PC-3 (cell line): ENCODE results near the gene CCDC197. TPM values are rescaled to one million over a fixed set of nuclear protein-coding genes. Genes with fewer than 3 reads are reported as not detected.

Source experiments
- ATAC-seq: fragments of 200-7000 bp; cut with Tn5 transposase; 2 replicates; pipeline ENCODE4 v1.9.1; 2020; ENCODE audit warnings: mild to moderate bottlenecking, moderate library complexity
- BruUV-seq: library from RNA; stranded (reverse); fragments of 400-500 nt; replicated peaks from 2 replicates; lab custom pipeline; 2021; lab: Mats Ljungman, UMichigan
- CTCF ChIA-PET: fragments of 300-600 bp; sonication (Branson Sonifier 250); formaldehyde crosslinking; loops from one replicate; lab custom pipeline; 2022; ENCODE audit warnings: antibody characterized with exemption; lab: Charles Lee
- POLR2A ChIA-PET: fragments of 300-600 bp; sonication (Branson Sonifier 250); formaldehyde crosslinking; loops from one replicate; lab custom pipeline; 2022; ENCODE audit warnings: antibody characterized with exemption; ENCODE audit not compliant: unreplicated experiment; lab: Charles Lee
- DNase-seq: peaks from one replicate; pipeline ENCODE4 v3.0.0-alpha.2; 2015
- H2AFZ ChIP-seq: fragments of 300-600 bp; sonication (generic); 2 replicates; pipeline ENCODE4 v1.6.0; 2016; ENCODE audit warnings: antibody characterized with exemption, low read length
- H3F3A ChIP-seq: fragments of 300-600 bp; sonication (generic); one replicate; pipeline ENCODE4 v1.6.0; 2017; ENCODE audit warnings: antibody characterized with exemption, low read length, control low read depth, mild to moderate bottlenecking; ENCODE audit not compliant: unreplicated experiment
- H3K27ac ChIP-seq: fragments of 300-600 bp; sonication (generic); 2 replicates; pipeline ENCODE4 v1.5.1; 2016; ENCODE audit warnings: mild to moderate bottlenecking, low read length
- H3K27me3 ChIP-seq: fragments of 300-600 bp; sonication (generic); 2 replicates; pipeline ENCODE4 v1.6.1; 2016; ENCODE audit warnings: low read length, mixed read lengths
- H3K36me3 ChIP-seq: fragments of 300-600 bp; sonication (generic); 2 replicates; pipeline ENCODE4 v1.6.1; 2016; ENCODE audit warnings: low read depth, mixed run types, low read length, mixed read lengths
- H3K4me1 ChIP-seq: fragments of 300-600 bp; sonication (generic); 2 replicates; pipeline ENCODE4 v1.5.1; 2016; ENCODE audit warnings: low read length; ENCODE audit not compliant: insufficient read depth
- H3K4me2 ChIP-seq: fragments of 300-600 bp; sonication (generic); 2 replicates; pipeline ENCODE4 v1.6.0; 2016; ENCODE audit warnings: low read length
- H3K4me3 ChIP-seq: fragments of 300-600 bp; sonication (generic); 2 replicates; pipeline ENCODE4 v1.5.1; 2016; ENCODE audit warnings: mild to moderate bottlenecking, low read length, mixed read lengths
- H3K79me2 ChIP-seq: fragments of 300-600 bp; sonication (generic); 2 replicates; pipeline ENCODE4 v1.6.1; 2017; ENCODE audit warnings: low read length, mixed read lengths
- H3K9ac ChIP-seq: fragments of 300-600 bp; sonication (generic); 2 replicates; pipeline ENCODE4 v1.6.0; 2016; ENCODE audit warnings: mild to moderate bottlenecking, low read length
- H3K9me2 ChIP-seq: fragments of 300-600 bp; sonication (generic); replicated peaks from 2 replicates; pipeline ENCODE4 v1.6.1; 2016; ENCODE audit warnings: mixed run types, low read length, mixed read lengths
- H3K9me3 ChIP-seq: fragments of 300-600 bp; sonication (generic); 2 replicates; pipeline ENCODE4 v1.6.1; 2016; ENCODE audit warnings: low read length, mixed read lengths
- H4K20me1 ChIP-seq: fragments of 300-600 bp; sonication (generic); 2 replicates; pipeline ENCODE4 v1.6.1; 2016; ENCODE audit warnings: low read length, mixed read lengths
- CTCF ChIP-seq: fragments of 300-600 bp; sonication (generic); conservative IDR thresholded peaks from 2 replicates; pipeline ENCODE4 v1.5.1; 2017; ENCODE audit warnings: antibody characterized with exemption, low read depth, mild to moderate bottlenecking, low read length
- EZH2 ChIP-seq: fragments of 300-600 bp; sonication (generic); IDR thresholded peaks from one replicate; pipeline ENCODE4 v1.6.1; 2017; ENCODE audit warnings: antibody characterized with exemption, mild to moderate bottlenecking, low read length; ENCODE audit not compliant: unreplicated experiment
- EZH2phosphoT487 ChIP-seq: fragments of 300-600 bp; sonication (generic); IDR thresholded peaks from 2 replicates; pipeline ENCODE4 v1.6.1; 2018; ENCODE audit warnings: mild to moderate bottlenecking, antibody characterized with exemption, low read length, borderline replicate concordance
- intact Hi-C: fragments of 100-400 bp; cut with micrococcal nuclease; formaldehyde crosslinking; loops from 2 replicates; pipeline ENCODE4 v1.9.0; 2023
- total RNA-seq: library from RNA; depleted of rRNA; stranded (reverse); fragments of >200 nt; gene quantifications from 2 replicates; pipeline ENCODE4 v1.2.3, GENCODE V29; 2014

Gene CCDC197
- total RNA-seq, 1 experiment from 2014 or later: not detected

- Histone ChIP-seq H4K20me1 (no peaks in the 10 kb centered on the region), H3K4me1 (peaks cover 21% of the 10 kb centered on the region), H3K9ac (no peak overlapping the region), H3K4me2 (no peak overlapping the region), H3K4me3 (no peak overlapping the region), H3K9me3 (no peaks in the 10 kb centered on the region), H3K36me3 (no peaks in the 10 kb centered on the region), H3K79me2 (no peaks in the 10 kb centered on the region), H3F3A (no peaks in the 10 kb centered on the region), H3K27me3 (no peaks in the 10 kb centered on the region), H3K27ac (no peak overlapping the region), H2AFZ (no peak overlapping the region), H3K9me2 (no peaks in the 10 kb centered on the region)
- ChIA-PET CTCF (no interaction called here), POLR2A (no interaction called here)
- TF ChIP-seq CTCF (no peak), EZH2 (no peak), EZH2phosphoT487 (no peak)
- BruUV-seq: no TSS peak
- intact Hi-C loops: no loop called here
- DNase-seq (no peak), ATAC-seq (no peak)
These were observed 39.1 kb upstream of the CCDC197 start for GRCh38 chr14:93957751-93958566.

- POLR2A ChIA-PET: interaction anchor here (0.7 kb wide), 2 partner anchors 77 to 709 kb away, joined by 4 read pairs; no protein-coding TSS in a partner anchor
These were observed 38.4 kb upstream of the CCDC197 start for GRCh38 chr14:93958567-93959238.

More at GRCh38 chr14:93958567-93959238, 38.4 kb upstream of the CCDC197 start:
- H3K27ac ChIP-seq: peak overlapping the region; percentile 85
- no peaks in the 10 kb centered on the region for H3K9me3 ChIP-seq
- no peak for ATAC-seq
- peak overlapping the region; percentile 9; the same call in 1 of the 2 replicates for H3K4me3 ChIP-seq
- no peaks in the 10 kb centered on the region for H3F3A ChIP-seq
- H3K9me2 ChIP-seq: no peaks in the 10 kb centered on the region
- H3K9ac ChIP-seq: peak overlapping the region; percentile 55
- no peak overlapping the region for H2AFZ ChIP-seq
- no peak for DNase-seq
- peak overlapping the region; percentile 57 for H3K4me2 ChIP-seq
- CTCF ChIA-PET: no interaction called here
- no peaks in the 10 kb centered on the region for H3K36me3 ChIP-seq
- intact Hi-C loops: no loop called here
- H3K27me3 ChIP-seq: no peaks in the 10 kb centered on the region
- peaks cover 21% of the 10 kb centered on the region for H3K4me1 ChIP-seq
- no peaks in the 10 kb centered on the region for H4K20me1 ChIP-seq
- BruUV-seq: TSS peak; percentile 31
- no peaks in the 10 kb centered on the region for H3K79me2 ChIP-seq
- TF ChIP-seq EZH2phosphoT487 (no peak), EZH2 (no peak), CTCF (no peak)
